CD4-positive, CD25-positive, alpha-beta regulatory T cell (primary cell): Measurements from ENCODE around the gene MAX. TPM values are rescaled to one million over a fixed set of nuclear protein-coding genes. Genes with fewer than 3 reads are reported as not detected.

ENCODE experiments used
- ATAC-seq, 2 donors: fragments of 150-1000 bp; cut with Tn5 transposase; one replicate each; pipeline ENCODE4 v1.10.0; 2021; ENCODE audit warnings: low read depth in 2 of 2, moderate number of reproducible peaks in 2 of 2, moderate library complexity in 1 of 2
- DNase-seq, 3 donors: peaks; one replicate each; pipeline versions ENCODE4 v3.0.0 to v3.0.0-alpha.2; 2012 to 2022; ENCODE audit warnings: mixed read lengths in 1 of 3
- H3K27ac ChIP-seq: one replicate; pipeline ENCODE4 v1.7.0; 2013; ENCODE audit warnings: mild to moderate bottlenecking, low read length; ENCODE audit not compliant: insufficient read depth, poor library complexity, severe bottlenecking
- H3K27me3 ChIP-seq: one replicate; pipeline ENCODE4 v1.7.0; 2013; ENCODE audit warnings: low read length; ENCODE audit not compliant: control insufficient read depth, insufficient read depth
- H3K36me3 ChIP-seq: one replicate; pipeline ENCODE4 v1.7.0; 2013; ENCODE audit warnings: mild to moderate bottlenecking, low read length, moderate library complexity; ENCODE audit not compliant: control insufficient read depth, insufficient read depth
- H3K4me1 ChIP-seq: 2 replicates; pipeline ENCODE4 v1.7.0; 2013; ENCODE audit warnings: mild to moderate bottlenecking, low read length; ENCODE audit not compliant: insufficient read depth, control insufficient read depth, poor library complexity, severe bottlenecking
- H3K4me3 ChIP-seq: one replicate; pipeline ENCODE4 v1.7.0; 2013; ENCODE audit warnings: low read depth, mild to moderate bottlenecking, low read length, moderate library complexity
- H3K9me3 ChIP-seq, 2 experiments: 1 replicate in 1 of 2; 2 replicates in 1 of 2; pipeline ENCODE4 v1.7.0; 2013; ENCODE audit warnings: low read length in 2 of 2, mild to moderate bottlenecking in 1 of 2, moderate library complexity in 1 of 2; ENCODE audit not compliant: control insufficient read depth in 2 of 2
- H3K27ac Mint-ChIP-seq, 3 donors: one replicate each; pipeline ENCODE4 v1.8.0; 2020 to 2022; ENCODE audit warnings: mild to moderate bottlenecking in 3 of 3, mixed read lengths in 3 of 3, moderate library complexity in 2 of 3
- H3K27me3 Mint-ChIP-seq: one replicate; pipeline ENCODE4 v1.8.0; 2022; ENCODE audit warnings: mild to moderate bottlenecking, mixed read lengths
- H3K36me3 Mint-ChIP-seq: one replicate; pipeline ENCODE4 v1.8.0; 2020; ENCODE audit warnings: mixed read lengths
- H3K4me1 Mint-ChIP-seq, 4 donors: one replicate each; pipeline ENCODE4 v1.8.0; 2020 to 2022; ENCODE audit warnings: mixed read lengths in 4 of 4, mild to moderate bottlenecking in 1 of 4
- H3K4me3 Mint-ChIP-seq, 4 donors: one replicate each; pipeline ENCODE4 v1.8.0; 2020 to 2022; ENCODE audit warnings: mild to moderate bottlenecking in 4 of 4, mixed read lengths in 4 of 4, moderate library complexity in 3 of 4
- H3K9me3 Mint-ChIP-seq, 7 donors: one replicate each; pipeline ENCODE4 v1.8.0; 2020 to 2022; ENCODE audit warnings: mixed read lengths in 7 of 7, mild to moderate bottlenecking in 3 of 7, moderate library complexity in 2 of 7
- polyA plus RNA-seq, 4 donors: library from polyadenylated mRNA; unstranded; fragments of 300-500 nt; fragmentation: Illumina TruSeq; gene quantifications; one replicate each; pipeline ENCODE4 v1.2.3, GENCODE V29; 2021
- total RNA-seq: library from RNA; stranded (reverse); gene quantifications from one replicate; pipeline ENCODE4 v1.2.3, GENCODE V29; 2022

Gene MAX
- total and polyA plus RNA-seq, 5 donors from 2014 or later: 170 to 219 (median 186) TPM

DNA sequence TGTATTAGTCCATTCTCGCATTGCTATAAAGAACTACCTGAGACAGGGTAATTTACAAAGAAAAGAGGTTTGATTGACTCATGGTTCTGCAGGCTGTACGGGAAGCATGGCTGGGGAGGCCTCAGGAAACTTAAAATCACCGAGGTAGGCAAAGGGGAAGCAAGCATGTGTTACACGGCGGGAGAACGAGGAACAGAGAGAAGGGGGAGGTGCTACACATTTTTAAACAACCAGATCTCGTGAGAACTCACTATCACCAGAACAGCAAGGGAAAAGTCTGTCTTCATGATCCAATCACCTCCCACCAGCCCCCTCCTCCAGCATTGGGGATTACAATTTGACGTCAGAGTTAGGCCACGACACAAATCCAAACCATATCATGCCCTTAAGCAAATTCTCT lies 13.3 kb upstream of the MAX start:
- Histone ChIP-seq H3K36me3 (no peaks in the 10 kb centered on the region), H3K27ac (no peak overlapping the region), H3K4me3 (no peak overlapping the region), H3K4me1 (no peaks in the 10 kb centered on the region), H3K27me3 (no peaks in the 10 kb centered on the region), H3K9me3 (no peaks in the 10 kb centered on the region)
- no peak overlapping the region for H3K4me3 Mint-ChIP-seq
- ATAC-seq: no peak
- no peaks in the 10 kb centered on the region for H3K36me3 Mint-ChIP-seq
- peaks cover under 1% of the 10 kb centered on the region for H3K27me3 Mint-ChIP-seq
- peaks cover 0 to 4% (median 0%) of the 10 kb centered on the region in 4 donors for H3K4me1 Mint-ChIP-seq
- no peaks in the 10 kb centered on the region for H3K9me3 Mint-ChIP-seq
- no peak overlapping the region for H3K27ac Mint-ChIP-seq
- DNase-seq: no peak

DNA sequence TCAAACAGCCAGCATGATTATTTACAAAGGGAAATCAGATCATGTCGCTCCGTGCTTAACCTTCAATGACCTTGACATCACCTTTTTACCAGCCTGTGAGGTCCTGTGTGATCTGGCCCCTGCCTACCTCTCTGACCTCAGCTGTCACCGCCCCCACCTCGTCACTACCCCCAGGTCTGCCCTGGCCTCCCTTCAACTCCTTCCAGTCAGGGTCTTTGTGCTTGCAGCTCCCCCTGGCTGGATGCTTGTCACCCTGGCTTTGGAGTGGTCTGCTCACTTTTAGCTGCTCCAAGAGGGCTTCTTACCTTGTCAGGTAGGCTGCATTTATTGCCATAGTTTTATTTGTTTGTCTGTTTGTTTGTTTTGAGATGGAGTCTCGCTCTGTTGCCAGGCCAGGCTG lies 8.2 kb upstream of the MAX start:
- H3K9me3 Mint-ChIP-seq: no peaks in the 10 kb centered on the region

DNA sequence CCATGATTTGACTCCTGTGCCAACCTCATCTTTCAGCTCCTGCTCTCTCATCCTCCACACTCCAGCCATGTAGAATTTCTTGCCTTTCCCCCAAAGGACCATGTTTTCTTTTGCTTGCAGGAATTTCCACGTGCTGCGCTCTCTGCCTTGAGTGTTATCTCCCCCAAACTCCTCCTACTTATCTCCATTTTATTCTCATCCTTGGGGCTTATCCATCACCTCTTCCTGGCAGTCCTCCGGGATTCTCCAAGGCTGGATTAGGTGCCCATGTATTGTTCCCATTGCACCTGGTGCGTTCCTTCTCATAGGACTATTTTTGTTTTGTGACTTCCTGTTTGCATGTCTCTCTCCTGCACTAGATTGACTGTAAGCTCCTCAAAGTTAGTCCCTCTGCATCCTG lies 7.0 kb upstream of the MAX start:
- Histone ChIP-seq H3K9me3 (no peaks in the 10 kb centered on the region), H3K4me3 (no peak overlapping the region), H3K36me3 (no peaks in the 10 kb centered on the region), H3K27me3 (no peaks in the 10 kb centered on the region), H3K4me1 (no peaks in the 10 kb centered on the region), H3K27ac (no peak overlapping the region)
- H3K4me3 Mint-ChIP-seq: peak overlapping the region in 1 of 4 donors; percentile 29
- DNase-seq (no peak), ATAC-seq (no peak)
- H3K36me3 Mint-ChIP-seq: no peaks in the 10 kb centered on the region
- H3K27ac Mint-ChIP-seq: peak overlapping the region in 2 of 3 donors; percentile 4 to 11
- H3K27me3 Mint-ChIP-seq: no peaks in the 10 kb centered on the region
- no peaks in the 10 kb centered on the region for H3K9me3 Mint-ChIP-seq
- no peaks in the 10 kb centered on the region for H3K4me1 Mint-ChIP-seq

More for the DNA sequence above, 8.2 kb upstream of the MAX start:
- no peak overlapping the region for H3K27ac ChIP-seq
- ATAC-seq: no peak
- Mint-ChIP-seq H3K4me3 (no peak overlapping the region), H3K27me3 (no peaks in the 10 kb centered on the region), H3K27ac (no peak overlapping the region), H3K4me1 (no peaks in the 10 kb centered on the region), H3K36me3 (no peaks in the 10 kb centered on the region)
- no peaks in the 10 kb centered on the region for H3K9me3 ChIP-seq
- no peak overlapping the region for H3K4me3 ChIP-seq
- no peaks in the 10 kb centered on the region for H3K36me3 ChIP-seq
- no peaks in the 10 kb centered on the region for H3K27me3 ChIP-seq
- H3K4me1 ChIP-seq: no peaks in the 10 kb centered on the region
- no peak for DNase-seq

DNA sequence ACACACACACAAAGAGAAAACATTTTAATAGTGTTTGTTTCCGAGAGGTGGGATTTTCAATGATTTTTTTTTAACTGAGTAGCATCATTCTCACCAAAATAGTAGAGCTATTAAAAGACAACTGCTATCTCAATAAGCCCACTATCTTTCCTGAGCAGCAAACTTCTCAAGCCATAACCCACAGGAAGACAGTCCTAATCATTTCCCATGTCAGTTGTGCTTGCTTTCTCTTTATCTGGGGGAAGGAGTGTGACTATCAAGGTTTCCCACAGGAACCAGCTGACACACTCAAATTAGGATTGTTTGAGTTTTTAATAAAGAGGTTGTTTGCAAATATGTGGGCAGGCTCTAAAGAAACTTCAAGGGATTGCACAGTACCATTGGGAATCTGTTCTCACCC lies 4.9 kb upstream of the MAX start:
- Mint-ChIP-seq H3K4me3 (no peak overlapping the region), H3K27me3 (peaks cover 9% of the 10 kb centered on the region), H3K36me3 (peaks cover 3% of the 10 kb centered on the region)

DNA sequence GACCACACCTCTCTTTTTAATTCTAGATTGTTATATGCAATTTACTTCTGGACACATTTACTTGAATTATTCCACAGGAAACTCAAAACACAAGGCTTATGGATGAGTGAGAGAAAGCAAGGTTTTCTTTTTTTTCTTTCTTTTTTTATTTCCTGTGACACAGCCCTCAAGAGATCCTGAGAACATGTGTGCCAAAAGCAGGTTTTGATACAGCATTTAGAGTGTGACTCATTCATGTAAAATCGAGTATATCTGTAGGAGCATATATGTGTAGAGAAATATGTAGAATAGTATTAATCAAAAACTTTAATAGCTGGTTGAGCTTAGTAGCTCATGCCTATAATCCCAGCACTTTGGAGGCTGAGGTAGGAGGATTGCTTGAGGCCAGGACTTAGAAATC lies 4.4 kb upstream of the MAX start:
- Histone ChIP-seq H3K36me3 (no peaks in the 10 kb centered on the region), H3K27ac (no peak overlapping the region), H3K9me3 (no peaks in the 10 kb centered on the region), H3K27me3 (peaks cover 2% of the 10 kb centered on the region), H3K4me1 (peaks cover 9% of the 10 kb centered on the region), H3K4me3 (no peak overlapping the region)
- H3K4me3 Mint-ChIP-seq: peak overlapping the region in 1 of 4 donors; percentile 4
- H3K36me3 Mint-ChIP-seq: peaks cover 4% of the 10 kb centered on the region
- no peak for DNase-seq
- no peak for ATAC-seq
- H3K4me1 Mint-ChIP-seq: peaks cover 0 to 11% (median 2%) of the 10 kb centered on the region in 4 donors
- peak overlapping the region in 1 of 3 donors; percentile 54 for H3K27ac Mint-ChIP-seq
- H3K27me3 Mint-ChIP-seq: peaks cover 9% of the 10 kb centered on the region
- H3K9me3 Mint-ChIP-seq: no peaks in the 10 kb centered on the region

More for the DNA sequence above, 4.9 kb upstream of the MAX start:
- DNase-seq: no peak
- H3K4me1 Mint-ChIP-seq: peaks cover 0 to 11% (median 2%) of the 10 kb centered on the region in 4 donors
- H3K9me3 Mint-ChIP-seq: no peaks in the 10 kb centered on the region
- Histone ChIP-seq H3K4me1 (peaks cover 6% of the 10 kb centered on the region), H3K4me3 (no peak overlapping the region), H3K27ac (no peak overlapping the region), H3K9me3 (no peaks in the 10 kb centered on the region), H3K36me3 (no peaks in the 10 kb centered on the region), H3K27me3 (peaks cover 2% of the 10 kb centered on the region)
- no peak for ATAC-seq
- no peak overlapping the region for H3K27ac Mint-ChIP-seq

DNA sequence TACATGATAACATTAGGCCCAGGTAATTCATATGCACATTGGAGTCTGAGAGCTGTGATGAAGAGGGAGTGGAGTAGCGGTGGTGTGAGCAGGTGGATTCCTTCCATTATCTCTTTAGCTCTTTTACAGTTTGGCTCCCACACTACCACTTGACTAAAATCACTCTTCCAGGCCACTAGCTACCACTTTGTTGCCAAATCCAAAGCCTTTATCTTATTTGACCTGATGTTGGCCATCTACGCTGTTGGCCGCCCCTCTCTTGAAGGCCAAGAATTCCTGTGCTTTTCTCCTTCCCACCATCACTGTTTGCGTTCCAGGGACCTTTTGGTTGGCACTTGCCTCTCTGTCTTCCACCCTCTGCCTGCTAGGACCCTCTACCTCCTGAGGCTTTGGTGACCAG lies 4.0 kb upstream of the MAX start:
- Histone ChIP-seq H3K4me1 (peaks cover 10% of the 10 kb centered on the region), H3K4me3 (no peak overlapping the region), H3K36me3 (no peaks in the 10 kb centered on the region), H3K27ac (no peak overlapping the region), H3K9me3 (no peaks in the 10 kb centered on the region), H3K27me3 (peaks cover 2% of the 10 kb centered on the region)
- ATAC-seq: no peak
- Mint-ChIP-seq H3K4me3 (peak overlapping the region in 1 of 4 donors; percentile 4), H3K27ac (peak overlapping the region in 1 of 3 donors; percentile 54), H3K9me3 (no peaks in the 10 kb centered on the region), H3K36me3 (peaks cover 4% of the 10 kb centered on the region), H3K27me3 (peaks cover 9% of the 10 kb centered on the region), H3K4me1 (peaks cover under 1 to 11% (median 2%) of the 10 kb centered on the region in 4 donors)
- DNase-seq: no peak

DNA sequence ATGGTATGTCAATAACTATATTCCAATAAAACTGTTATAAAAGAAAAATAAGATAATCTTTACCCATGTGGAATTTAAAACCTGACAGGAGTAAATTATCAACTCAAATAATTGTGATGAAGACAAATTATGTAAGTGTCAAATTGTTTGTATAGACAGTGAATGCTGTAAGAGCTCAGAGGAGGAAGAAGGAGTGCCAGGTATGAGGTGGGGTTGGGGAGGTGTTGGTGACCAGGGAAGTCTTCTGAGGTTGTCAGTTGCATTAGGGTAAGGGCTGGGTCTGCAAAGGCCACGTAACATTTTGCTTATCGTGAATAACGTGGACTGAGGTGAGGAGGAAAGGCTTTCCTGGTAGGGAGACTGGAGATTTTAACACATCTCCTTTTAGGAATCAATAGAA lies 2.5 kb upstream of the MAX start:
- H3K9me3 Mint-ChIP-seq: no peaks in the 10 kb centered on the region
- Histone ChIP-seq H3K9me3 (no peaks in the 10 kb centered on the region), H3K4me3 (no peak overlapping the region), H3K27me3 (peaks cover 2% of the 10 kb centered on the region), H3K4me1 (peaks cover 22% of the 10 kb centered on the region), H3K36me3 (no peaks in the 10 kb centered on the region), H3K27ac (no peak overlapping the region)
- no peak for ATAC-seq
- peaks cover 9% of the 10 kb centered on the region for H3K27me3 Mint-ChIP-seq
- H3K4me3 Mint-ChIP-seq: peak overlapping the region in 3 of 4 donors; percentile 23 to 64 (median 39)
- peaks cover 9% of the 10 kb centered on the region for H3K36me3 Mint-ChIP-seq
- DNase-seq: no peak
- peaks cover 9 to 24% (median 13%) of the 10 kb centered on the region in 4 donors for H3K4me1 Mint-ChIP-seq
- H3K27ac Mint-ChIP-seq: no peak overlapping the region

DNA sequence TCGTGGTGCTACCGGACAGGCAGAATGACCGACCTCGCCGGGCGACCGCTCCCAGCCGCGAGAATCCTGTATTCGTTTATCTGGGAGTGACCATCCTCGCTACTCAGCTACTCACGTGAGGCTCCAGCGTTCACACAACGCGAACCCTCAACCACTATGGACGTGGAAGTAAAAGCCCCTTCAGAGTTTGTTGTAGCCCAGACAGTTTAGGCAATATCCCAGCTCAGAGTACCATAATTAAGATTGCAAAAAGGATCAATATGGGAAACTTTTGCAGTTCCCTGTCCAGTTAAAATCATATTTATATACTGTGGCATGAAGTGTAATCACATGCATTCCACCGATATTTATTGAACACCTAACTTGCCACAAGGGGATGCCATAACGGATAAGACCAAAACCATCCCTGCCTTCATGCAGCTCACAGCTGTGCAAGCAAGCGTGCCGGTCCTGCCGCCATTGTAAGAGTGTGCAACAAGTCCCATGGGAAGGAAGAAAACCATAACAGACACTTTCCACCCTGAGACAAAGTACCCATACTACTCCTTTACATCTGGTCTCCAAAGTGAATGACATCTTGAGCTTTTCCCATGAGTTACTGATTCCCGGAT lies 938 bp upstream of the MAX start:
- ATAC-seq: no peak
- no peaks in the 10 kb centered on the region for H3K36me3 ChIP-seq
- H3K9me3 ChIP-seq: no peaks in the 10 kb centered on the region
- H3K4me3 Mint-ChIP-seq: peak overlapping the region; percentile 89 to 100 (median 95)
- peak in 1 of 3 donors; percentile 35 for DNase-seq
- peak overlapping the region; percentile 7 to 97 (median 97) for H3K27ac Mint-ChIP-seq
- peak overlapping the region; percentile 99 for H3K27ac ChIP-seq
- peaks cover 2% of the 10 kb centered on the region for H3K27me3 ChIP-seq
- peaks cover 9% of the 10 kb centered on the region for H3K27me3 Mint-ChIP-seq
- peaks cover 38% of the 10 kb centered on the region for H3K4me1 ChIP-seq
- H3K4me3 ChIP-seq: peak overlapping the region; percentile 84
- no peaks in the 10 kb centered on the region for H3K9me3 Mint-ChIP-seq
- H3K36me3 Mint-ChIP-seq: peaks cover 12% of the 10 kb centered on the region
- peaks cover 17 to 37% (median 21%) of the 10 kb centered on the region in 4 donors for H3K4me1 Mint-ChIP-seq
